Naive B cell (primary cell): ENCODE measurements around the gene MR1. TPM values are rescaled to one million over a fixed set of nuclear protein-coding genes. Genes with fewer than 3 reads are reported as not detected.

ENCODE experiments used
- ATAC-seq, 2 donors: fragments of 150-1000 bp; cut with Tn5 transposase; 2 replicates each; pipeline ENCODE4 v1.10.0; 2021; ENCODE audit warnings: low read depth in 2 of 2, mild to moderate bottlenecking in 2 of 2, moderate library complexity in 2 of 2
- DNase-seq: peaks from one replicate; pipeline ENCODE4 v3.0.0; 2022
- H3K27ac Mint-ChIP-seq, 6 donors: one replicate each; pipeline ENCODE4 v1.8.0; 2020 to 2022; ENCODE audit warnings: mild to moderate bottlenecking in 6 of 6, mixed read lengths in 6 of 6, moderate library complexity in 5 of 6, inconsistent platforms in 2 of 6
- H3K27me3 Mint-ChIP-seq, 3 donors: one replicate each; pipeline ENCODE4 v1.8.0; 2021 to 2022; ENCODE audit warnings: mixed read lengths in 3 of 3, mild to moderate bottlenecking in 1 of 3
- H3K36me3 Mint-ChIP-seq, 2 donors: one replicate each; pipeline ENCODE4 v1.8.0; 2020 to 2022; ENCODE audit warnings: mixed read lengths in 2 of 2, inconsistent platforms in 1 of 2, mild to moderate bottlenecking in 1 of 2
- H3K4me1 Mint-ChIP-seq, 3 donors: one replicate each; pipeline ENCODE4 v1.8.0; 2020 to 2022; ENCODE audit warnings: mixed read lengths in 3 of 3, inconsistent platforms in 1 of 3, mild to moderate bottlenecking in 1 of 3, moderate library complexity in 1 of 3
- H3K4me3 Mint-ChIP-seq, 8 donors: one replicate each; pipeline ENCODE4 v1.8.0; 2020 to 2022; ENCODE audit warnings: mild to moderate bottlenecking in 8 of 8, mixed read lengths in 8 of 8, moderate library complexity in 8 of 8, inconsistent platforms in 2 of 8
- H3K9me3 Mint-ChIP-seq, 7 donors: one replicate each; pipeline ENCODE4 v1.8.0; 2020 to 2022; ENCODE audit warnings: mixed read lengths in 7 of 7, mild to moderate bottlenecking in 5 of 7, inconsistent platforms in 2 of 7, moderate library complexity in 1 of 7
- polyA plus RNA-seq, 6 donors: library from polyadenylated mRNA; unstranded; fragments of 300-500 nt; fragmentation: Illumina TruSeq; gene quantifications; one replicate each; pipeline ENCODE4 v1.2.3, GENCODE V29; 2021; ENCODE audit warnings: low read depth in 6 of 6

The MR1 gene
- polyA plus RNA-seq, 6 donors from 2014 or later: 23.1 to 41.5 (median 33.4) TPM

GRCh38 chr1:181104042-181104789, 70.4 kb downstream of the MR1 start:
- peaks cover 32 to 47% (median 46%) of the 10 kb centered on the region in 3 donors for H3K4me1 Mint-ChIP-seq
- ATAC-seq (peak; percentile 59 to 65), DNase-seq (no peak)
- peak overlapping the region; percentile 44 to 94 (median 92) for H3K27ac Mint-ChIP-seq
- peaks cover 0 to 3% (median 0%) of the 10 kb centered on the region in 7 donors for H3K9me3 Mint-ChIP-seq
- H3K27me3 Mint-ChIP-seq: peaks cover 0 to 5% (median 0%) of the 10 kb centered on the region in 3 donors
- H3K36me3 Mint-ChIP-seq: no peaks in the 10 kb centered on the region
- H3K4me3 Mint-ChIP-seq: peak overlapping the region; percentile 85 to 95 (median 90)

GRCh38 chr1:181104790-181105133, 71.0 kb downstream of the MR1 start:
- peaks cover 28 to 46% (median 43%) of the 10 kb centered on the region in 3 donors for H3K4me1 Mint-ChIP-seq
- no peak for ATAC-seq
- H3K27ac Mint-ChIP-seq: peak overlapping the region in 5 of 6 donors; percentile 86 to 94 (median 93)
- peaks cover 0 to 5% (median 0%) of the 10 kb centered on the region in 3 donors for H3K27me3 Mint-ChIP-seq
- peak overlapping the region; percentile 85 to 95 (median 90) for H3K4me3 Mint-ChIP-seq
- peaks cover 0 to 3% (median 0%) of the 10 kb centered on the region in 7 donors for H3K9me3 Mint-ChIP-seq
- peak; percentile 63 for DNase-seq
- H3K36me3 Mint-ChIP-seq: no peaks in the 10 kb centered on the region

GRCh38 chr1:181105134-181106021, 71.6 kb downstream of the MR1 start:
- DNase-seq (peak; percentile 89), ATAC-seq (peak; percentile 85 to 86)
- Mint-ChIP-seq H3K4me1 (peaks cover 26 to 39% (median 37%) of the 10 kb centered on the region in 3 donors), H3K27ac (peak overlapping the region; percentile 59 to 94 (median 88)), H3K9me3 (peaks cover 0 to 3% (median 0%) of the 10 kb centered on the region in 7 donors), H3K4me3 (peak overlapping the region; percentile 85 to 97 (median 90)), H3K36me3 (no peaks in the 10 kb centered on the region), H3K27me3 (peaks cover 0 to 5% (median 0%) of the 10 kb centered on the region in 3 donors)

- Mint-ChIP-seq H3K27ac (peak overlapping the region; percentile 29 to 94 (median 82)), H3K4me3 (peak overlapping the region; percentile 85 to 97 (median 90)), H3K9me3 (peaks cover 0 to 3% (median 0%) of the 10 kb centered on the region in 7 donors), H3K27me3 (peaks cover 0 to 5% (median 0%) of the 10 kb centered on the region in 3 donors), H3K4me1 (peaks cover 22 to 34% (median 33%) of the 10 kb centered on the region in 3 donors), H3K36me3 (no peaks in the 10 kb centered on the region)
- no peak for ATAC-seq
- no peak for DNase-seq
Measured at GRCh38 chr1:181106022-181106312, 72.2 kb downstream of the MR1 start.

GRCh38 chr1:181106479-181106878, 72.7 kb downstream of the MR1 start:
- H3K36me3 Mint-ChIP-seq: no peaks in the 10 kb centered on the region
- ATAC-seq: no peak
- H3K9me3 Mint-ChIP-seq: peaks cover 0 to 3% (median 0%) of the 10 kb centered on the region in 7 donors
- H3K27me3 Mint-ChIP-seq: peaks cover 0 to 5% (median 0%) of the 10 kb centered on the region in 3 donors
- H3K4me1 Mint-ChIP-seq: peaks cover 22 to 33% (median 32%) of the 10 kb centered on the region in 3 donors
- H3K4me3 Mint-ChIP-seq: peak overlapping the region in 7 of 8 donors; percentile 59 to 97 (median 88)
- H3K27ac Mint-ChIP-seq: peak overlapping the region in 4 of 6 donors; percentile 61 to 94 (median 92)
- no peak for DNase-seq

GRCh38 chr1:181107711-181108110, 73.9 kb downstream of the MR1 start:
- Mint-ChIP-seq H3K27ac (peak overlapping the region in 1 of 6 donors; percentile 47), H3K27me3 (peaks cover 0 to 5% (median 0%) of the 10 kb centered on the region in 3 donors), H3K36me3 (no peaks in the 10 kb centered on the region), H3K4me1 (peaks cover 33 to 45% (median 44%) of the 10 kb centered on the region in 3 donors), H3K4me3 (peak overlapping the region in 4 of 8 donors; percentile 25 to 97 (median 47)), H3K9me3 (peaks cover 0 to 3% (median 0%) of the 10 kb centered on the region in 7 donors)
- ATAC-seq: no peak
- DNase-seq: no peak

- Mint-ChIP-seq H3K9me3 (peaks cover 0 to 3% (median 0%) of the 10 kb centered on the region in 7 donors), H3K27ac (peak overlapping the region in 2 of 6 donors; percentile 6 to 46), H3K4me1 (peaks cover 34 to 46% (median 45%) of the 10 kb centered on the region in 3 donors), H3K36me3 (no peaks in the 10 kb centered on the region), H3K27me3 (peaks cover 0 to 5% (median 0%) of the 10 kb centered on the region in 3 donors), H3K4me3 (peak overlapping the region in 1 of 8 donors; percentile 97)
- no peak for DNase-seq
- ATAC-seq: no peak
Measured at GRCh38 chr1:181108304-181108867, 74.6 kb downstream of the MR1 start.

- peaks cover 30 to 44% (median 41%) of the 10 kb centered on the region in 3 donors for H3K4me1 Mint-ChIP-seq
- H3K4me3 Mint-ChIP-seq: no peak overlapping the region
- no peak for DNase-seq
- ATAC-seq: no peak
- peaks cover 0 to 3% (median 0%) of the 10 kb centered on the region in 7 donors for H3K9me3 Mint-ChIP-seq
- H3K27ac Mint-ChIP-seq: peak overlapping the region in 1 of 6 donors; percentile 22
- peaks cover 0 to 5% (median 0%) of the 10 kb centered on the region in 3 donors for H3K27me3 Mint-ChIP-seq
- H3K36me3 Mint-ChIP-seq: no peaks in the 10 kb centered on the region
Measured at GRCh38 chr1:181110013-181110412, 76.2 kb downstream of the MR1 start.

Other genes starting within 250 kb of the MR1 start
- gene KIAA1614, start 121.1 kb upstream of the MR1 start, polyA plus RNA-seq: under 1 TPM in 1 of 6 donors, not detected in 5; 0.03 TPM
- 10 to 100 TPM in 1 of 6 donors, 1 to 10 TPM in 5; 7.7 to 12.2 (median 8.1) TPM for gene STX6, start 11.1 kb upstream of the MR1 start, polyA plus RNA-seq
- gene IER5, start 54.7 kb downstream of the MR1 start, polyA plus RNA-seq: 10 to 100 TPM; 17.3 to 82.6 (median 34.1) TPM